Measurements from ENCODE around the gene PROK1. TPM values are rescaled to one million over a fixed set of nuclear protein-coding genes. Genes with fewer than 3 reads are reported as not detected.
A peak's percentile ranks its signal among the peaks of the same experiment; 100 is the strongest.

PROK1 gene
- total and polyA plus RNA-seq, 2 of the 13 experiments (the other 11 are each of a cell fraction or from before 2014, with no cell fraction given) = 0.07 TPM; not detected in 1

DNA sequence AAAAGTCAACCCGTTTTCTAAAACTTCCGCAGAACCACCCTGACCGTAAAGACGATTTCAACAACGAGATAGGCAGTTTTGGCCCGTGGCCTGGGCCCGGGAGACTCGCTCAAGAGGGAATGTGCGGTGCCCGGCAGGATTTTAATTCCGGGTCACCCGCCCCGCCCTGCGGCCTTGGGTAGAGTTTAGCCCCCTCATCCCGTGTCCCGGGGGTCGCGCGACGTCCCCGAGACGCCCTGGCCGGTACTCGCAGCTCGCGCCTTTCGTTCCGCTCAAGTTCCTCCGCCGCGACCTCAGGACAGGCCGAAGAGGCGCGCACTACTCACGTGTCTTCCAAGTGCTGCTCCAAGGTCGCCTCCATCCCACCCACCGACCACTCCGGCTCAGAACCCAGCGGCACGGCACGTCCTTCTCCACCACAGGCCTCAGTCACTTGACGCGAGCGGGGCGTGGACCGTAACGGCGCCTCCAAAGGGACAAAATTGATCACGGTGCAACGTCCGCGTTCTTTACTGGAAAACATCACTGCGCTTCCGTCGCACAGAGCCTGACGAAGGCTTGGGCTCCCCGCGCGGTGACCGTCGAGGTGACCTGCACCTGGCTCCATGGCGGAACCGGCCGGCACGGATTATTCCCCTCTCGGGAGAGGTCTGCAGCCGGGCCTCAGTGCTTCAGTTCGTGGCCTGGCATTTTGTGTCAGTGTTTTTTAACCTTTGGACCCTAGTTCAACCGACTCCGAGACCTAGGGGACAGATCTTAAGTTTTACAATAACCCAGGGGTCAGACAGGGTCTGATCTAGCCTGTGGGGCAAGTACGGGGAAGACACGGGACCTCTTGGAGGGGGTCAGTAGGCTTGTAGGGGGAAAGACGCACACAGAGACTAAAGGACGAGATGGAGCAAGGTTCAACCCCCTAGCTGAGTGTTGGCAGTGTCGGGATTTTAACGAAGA is 43.4 kb upstream of the PROK1 start, which contains the start of gene LAMTOR5 (continued):
- TF ChIP-seq ARID4A (CRISPR knock-in tag; IDR thresholded peaks at IDR 0.05; ENCODE audit: borderline replicate concordance) = peak; percentile 99
- TF ChIP-seq ZBTB49 (CRISPR knock-in tag; IDR thresholded peaks at IDR 0.05; ENCODE audit: borderline replicate concordance) = no peak
- peak; percentile 67; the same call in 1 of the 2 replicates for TF ChIP-seq JUNB (CRISPR knock-in tag; IDR thresholded peaks at IDR 0.05; ENCODE audit: borderline replicate concordance)
- TF ChIP-seq, protein P1, sequence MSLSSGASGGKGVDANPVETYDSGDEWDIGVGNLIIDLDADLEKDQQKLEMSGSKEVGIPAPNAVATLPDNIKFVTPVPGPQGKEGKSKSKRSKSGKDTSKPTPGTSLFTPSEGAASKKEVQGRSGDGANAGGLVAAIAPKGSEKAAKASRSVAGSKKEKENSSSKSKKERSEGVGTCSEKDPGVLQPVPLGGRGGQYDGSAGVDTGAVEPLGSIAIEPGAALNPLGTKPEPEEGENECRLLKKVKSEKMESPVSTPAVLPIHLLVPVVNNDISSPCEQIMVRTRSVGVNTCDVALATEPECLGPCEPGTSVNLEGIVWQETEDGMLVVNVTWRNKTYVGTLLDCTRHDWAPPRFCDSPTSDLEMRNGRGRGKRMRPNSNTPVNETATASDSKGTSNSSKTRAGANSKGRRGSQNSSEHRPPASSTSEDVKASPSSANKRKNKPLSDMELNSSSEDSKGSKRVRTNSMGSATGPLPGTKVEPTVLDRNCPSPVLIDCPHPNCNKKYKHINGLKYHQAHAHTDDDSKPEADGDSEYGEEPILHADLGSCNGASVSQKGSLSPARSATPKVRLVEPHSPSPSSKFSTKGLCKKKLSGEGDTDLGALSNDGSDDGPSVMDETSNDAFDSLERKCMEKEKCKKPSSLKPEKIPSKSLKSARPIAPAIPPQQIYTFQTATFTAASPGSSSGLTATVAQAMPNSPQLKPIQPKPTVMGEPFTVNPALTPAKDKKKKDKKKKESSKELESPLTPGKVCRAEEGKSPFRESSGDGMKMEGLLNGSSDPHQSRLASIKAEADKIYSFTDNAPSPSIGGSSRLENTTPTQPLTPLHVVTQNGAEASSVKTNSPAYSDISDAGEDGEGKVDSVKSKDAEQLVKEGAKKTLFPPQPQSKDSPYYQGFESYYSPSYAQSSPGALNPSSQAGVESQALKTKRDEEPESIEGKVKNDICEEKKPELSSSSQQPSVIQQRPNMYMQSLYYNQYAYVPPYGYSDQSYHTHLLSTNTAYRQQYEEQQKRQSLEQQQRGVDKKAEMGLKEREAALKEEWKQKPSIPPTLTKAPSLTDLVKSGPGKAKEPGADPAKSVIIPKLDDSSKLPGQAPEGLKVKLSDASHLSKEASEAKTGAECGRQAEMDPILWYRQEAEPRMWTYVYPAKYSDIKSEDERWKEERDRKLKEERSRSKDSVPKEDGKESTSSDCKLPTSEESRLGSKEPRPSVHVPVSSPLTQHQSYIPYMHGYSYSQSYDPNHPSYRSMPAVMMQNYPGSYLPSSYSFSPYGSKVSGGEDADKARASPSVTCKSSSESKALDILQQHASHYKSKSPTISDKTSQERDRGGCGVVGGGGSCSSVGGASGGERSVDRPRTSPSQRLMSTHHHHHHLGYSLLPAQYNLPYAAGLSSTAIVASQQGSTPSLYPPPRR (CRISPR knock-in tag; IDR thresholded peaks at IDR 0.05; ENCODE audit: borderline replicate concordance) = peak; percentile 81
- peak; percentile 81 for TF ChIP-seq ZNF792 (CRISPR knock-in tag; IDR thresholded peaks at IDR 0.05)
- no peak for TF ChIP-seq HNRNPK (IDR thresholded peaks at IDR 0.05; ENCODE audit: low read depth, low read length, poor library complexity, severe bottlenecking)
- TF ChIP-seq ZNF605 (CRISPR knock-in tag; IDR thresholded peaks at IDR 0.05) = peak; percentile 77
- TF ChIP-seq CENPX (CRISPR knock-in tag; IDR thresholded peaks at IDR 0.05) = no peak
- TF ChIP-seq RXRA (CRISPR knock-in tag; IDR thresholded peaks at IDR 0.05) = peak; percentile 88; the same call in 1 of the 2 replicates
- TF ChIP-seq ATAD3A (CRISPR knock-in tag; IDR thresholded peaks at IDR 0.05) = no peak
